HG03045 (cell line): ENCODE measurements around the gene TMTC1.

Experiments
- ATAC-seq: cut with Tn5 transposase; IDR thresholded peaks from one replicate; pipeline ENCODE4 v1.9.1; 2021; ENCODE audit warnings: mild to moderate bottlenecking, moderate library complexity; ENCODE audit not compliant: unreplicated experiment

Gene TMTC1

GRCh38 chr12:29497588-29497987, 286.2 kb downstream of the TMTC1 start, which contains the start of gene OVCH1:
Gene OVCH1 (minus strand): TSS chr12:29497686. CDS start chr12:29497686, 0 bp downstream.
- ATAC-seq: no peak

DNA sequence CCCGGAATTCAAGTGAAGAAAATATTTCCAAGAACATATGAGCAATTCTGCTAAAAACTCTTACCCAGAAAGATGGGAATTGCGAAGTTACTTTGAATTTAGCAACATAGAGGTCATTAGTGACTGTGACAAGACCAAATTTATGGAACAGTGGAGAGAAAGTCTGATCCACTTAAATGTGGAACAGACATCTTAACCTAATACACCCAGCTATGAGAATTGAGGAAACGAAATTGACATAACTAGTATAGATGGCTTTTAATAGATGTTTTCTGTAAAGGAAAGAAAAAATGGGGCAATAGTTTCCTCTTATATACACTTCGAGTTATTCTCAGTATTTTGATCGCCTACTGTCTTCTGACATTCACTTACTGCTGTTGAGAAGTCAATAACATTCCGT, 290.9 kb downstream of the TMTC1 start:
- ATAC-seq: no peak

- no peak for ATAC-seq
Measured at GRCh38 chr12:29486972-29487371, 296.8 kb downstream of the TMTC1 start.

DNA sequence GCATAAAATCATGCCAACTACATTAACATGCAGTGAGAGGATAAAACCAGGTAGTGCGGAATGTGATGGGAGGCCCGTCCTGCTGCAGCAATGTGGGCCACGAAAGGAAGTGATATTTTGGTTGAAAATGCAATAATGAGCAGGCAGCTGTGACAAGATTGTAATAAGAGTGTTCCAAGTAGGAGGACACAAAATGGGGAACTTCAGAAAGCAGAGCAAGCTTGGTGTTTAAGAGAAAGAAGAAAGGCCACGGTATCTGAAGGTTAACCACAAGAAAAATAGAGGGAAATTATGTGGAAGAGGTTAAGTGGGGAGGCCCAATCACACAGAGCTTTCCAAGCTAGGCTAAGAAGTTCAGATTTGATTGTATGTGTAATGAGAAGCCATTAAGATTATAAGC, 320.5 kb downstream of the TMTC1 start:
- no peak for ATAC-seq

DNA sequence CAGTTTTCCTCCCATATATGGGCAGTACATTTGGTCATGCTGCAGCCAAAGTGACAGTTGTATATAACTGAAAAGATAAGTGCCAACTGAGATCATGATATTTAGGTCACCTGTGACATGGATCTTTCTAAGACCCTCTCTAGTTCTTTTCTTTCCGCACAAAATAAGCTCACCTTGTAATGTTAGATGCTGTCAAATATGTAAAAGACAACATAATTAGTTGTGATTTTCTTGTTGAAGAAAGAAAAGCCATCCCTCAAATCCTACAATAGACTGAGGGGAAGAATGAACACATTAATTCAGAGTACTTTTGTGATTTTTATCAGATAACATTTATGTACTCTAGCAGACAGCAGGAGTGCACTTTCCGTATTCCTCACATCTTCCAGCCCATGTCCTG, 323.7 kb downstream of the TMTC1 start:
- ATAC-seq: no peak

DNA sequence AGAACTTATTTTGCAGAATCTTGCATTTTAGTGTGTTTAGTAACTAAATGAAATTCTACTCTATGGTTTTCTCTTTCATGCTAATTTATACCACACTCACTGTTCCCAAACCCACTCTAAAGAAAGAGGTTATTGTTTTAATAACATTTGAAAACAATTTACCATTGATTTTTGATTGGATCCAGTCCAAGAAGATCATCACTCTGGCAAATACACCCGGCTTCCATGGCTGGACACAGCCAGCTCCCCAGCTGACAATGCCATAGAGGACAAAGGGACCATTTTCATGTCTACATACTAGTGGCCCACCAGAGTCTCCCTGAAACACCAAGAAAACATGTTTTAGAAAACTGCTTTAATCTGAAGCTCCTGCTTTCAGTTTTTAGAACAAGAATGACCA, 328.7 kb downstream of the TMTC1 start:
- no peak for ATAC-seq

DNA sequence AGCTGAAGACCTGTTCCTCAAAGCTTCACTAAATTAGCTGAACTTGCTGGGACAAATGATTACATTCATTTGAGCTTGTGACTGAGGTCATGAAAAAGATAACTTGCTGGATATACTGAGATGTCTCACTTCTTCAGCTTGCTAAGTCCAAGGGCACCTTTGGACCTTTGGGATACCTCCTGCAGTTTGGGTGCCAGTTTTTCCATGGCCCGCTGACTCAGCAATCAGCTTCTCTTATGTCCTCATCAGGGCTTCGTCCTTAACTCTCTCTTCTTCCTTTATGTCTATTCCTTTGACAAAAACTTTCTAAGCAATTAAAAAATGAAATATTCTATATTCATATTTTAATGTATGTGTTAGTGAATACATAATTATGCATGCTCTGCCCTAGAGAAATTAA, 331.9 kb downstream of the TMTC1 start:
- ATAC-seq: no peak
